Thyroid gland (tissue), 4 donors: ENCODE data around the gene LARP6.

Source experiments
- POLR2A ChIP-seq, 2 donors: fragments of 450-650 bp; IDR thresholded peaks; one replicate each; pipeline ENCODE4 v1.6.1; 2017; ENCODE audit warnings: antibody characterized with exemption in 2 of 2, mild to moderate bottlenecking in 2 of 2, moderate library complexity in 1 of 2
- TF ChIP-seq, protein P1 (sequence below), 6 experiments: fragments of 200-600 bp in 3 of 6; fragments of 450-650 bp in 3 of 6; sonication (generic) in 3 of 6; IDR thresholded peaks; one replicate each; pipeline ENCODE4 v1.5.1; 2016 to 2019; ENCODE audit warnings: antibody characterized with exemption in 6 of 6, mild to moderate bottlenecking in 2 of 6, inconsistent platforms in 1 of 6, moderate library complexity in 1 of 6

DNA sequence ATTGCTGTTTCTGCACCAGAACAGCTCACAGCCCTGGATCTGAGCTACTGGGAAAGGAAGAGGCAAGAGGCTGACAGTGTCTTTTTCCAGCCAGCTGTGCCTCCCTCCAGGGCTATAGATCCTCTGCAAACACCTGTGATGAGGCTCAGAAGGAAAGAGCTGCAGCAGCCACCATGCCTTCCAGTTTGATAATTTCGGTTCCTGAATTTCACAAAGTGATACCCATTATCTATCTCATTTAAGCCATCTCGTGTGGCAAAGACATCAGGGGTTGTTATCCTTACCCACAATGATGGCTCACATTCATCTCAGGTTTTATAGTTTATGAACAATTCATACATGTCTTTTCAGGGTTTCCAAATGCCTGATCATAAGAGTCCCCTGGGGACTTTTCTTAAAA is 1.8 kb upstream of the LARP6 start:
- TF ChIP-seq, protein P1, sequence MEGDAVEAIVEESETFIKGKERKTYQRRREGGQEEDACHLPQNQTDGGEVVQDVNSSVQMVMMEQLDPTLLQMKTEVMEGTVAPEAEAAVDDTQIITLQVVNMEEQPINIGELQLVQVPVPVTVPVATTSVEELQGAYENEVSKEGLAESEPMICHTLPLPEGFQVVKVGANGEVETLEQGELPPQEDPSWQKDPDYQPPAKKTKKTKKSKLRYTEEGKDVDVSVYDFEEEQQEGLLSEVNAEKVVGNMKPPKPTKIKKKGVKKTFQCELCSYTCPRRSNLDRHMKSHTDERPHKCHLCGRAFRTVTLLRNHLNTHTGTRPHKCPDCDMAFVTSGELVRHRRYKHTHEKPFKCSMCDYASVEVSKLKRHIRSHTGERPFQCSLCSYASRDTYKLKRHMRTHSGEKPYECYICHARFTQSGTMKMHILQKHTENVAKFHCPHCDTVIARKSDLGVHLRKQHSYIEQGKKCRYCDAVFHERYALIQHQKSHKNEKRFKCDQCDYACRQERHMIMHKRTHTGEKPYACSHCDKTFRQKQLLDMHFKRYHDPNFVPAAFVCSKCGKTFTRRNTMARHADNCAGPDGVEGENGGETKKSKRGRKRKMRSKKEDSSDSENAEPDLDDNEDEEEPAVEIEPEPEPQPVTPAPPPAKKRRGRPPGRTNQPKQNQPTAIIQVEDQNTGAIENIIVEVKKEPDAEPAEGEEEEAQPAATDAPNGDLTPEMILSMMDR (IDR thresholded peaks at IDR 0.05) = no peak
- no peak for TF ChIP-seq POLR2A (IDR thresholded peaks at IDR 0.05)
